Activated B cell treated with CpG ODN at 0.5 μM for 24 hours (primary cell): ENCODE measurements around the gene RNASE8. TPM values are rescaled to one million over a fixed set of nuclear protein-coding genes. Genes with fewer than 3 reads are reported as not detected.
A peak's percentile ranks its signal among the peaks of the same experiment; 100 is the strongest.

Source experiments
- ATAC-seq: fragments of 200-7000 bp; cut with Tn5 transposase; one replicate; pipeline ENCODE4 v1.10.0; 2021; ENCODE audit warnings: low read depth, mild to moderate bottlenecking, moderate library complexity
- CTCF ChIA-PET: fragments of 350-600 bp; sonication (Branson Sonifier 250); formaldehyde crosslinking; loops from one replicate; lab custom pipeline; 2021; ENCODE audit warnings: antibody characterized with exemption; lab: Charles Lee
- POLR2A ChIA-PET: fragments of 350-600 bp; sonication (Branson Sonifier 250); formaldehyde crosslinking; loops from one replicate; lab custom pipeline; 2021; ENCODE audit warnings: antibody characterized with exemption; lab: Charles Lee
- DNase-seq: peaks from one replicate; pipeline ENCODE4 v3.0.0; 2022
- H3K27ac Mint-ChIP-seq: one replicate; pipeline ENCODE4 v1.8.0; 2020; ENCODE audit warnings: mixed read lengths
- H3K27me3 Mint-ChIP-seq: one replicate; pipeline ENCODE4 v1.8.0; 2021; ENCODE audit warnings: mixed read lengths
- H3K36me3 Mint-ChIP-seq: one replicate; pipeline ENCODE4 v1.8.0; 2021; ENCODE audit warnings: low read depth, mixed read lengths
- H3K4me1 Mint-ChIP-seq: one replicate; pipeline ENCODE4 v1.8.0; 2021; ENCODE audit warnings: mixed read lengths
- H3K4me3 Mint-ChIP-seq: one replicate; pipeline ENCODE4 v1.8.0; 2020; ENCODE audit warnings: mild to moderate bottlenecking, mixed read lengths
- H3K9me3 Mint-ChIP-seq: one replicate; pipeline ENCODE4 v1.8.0; 2020; ENCODE audit warnings: mixed read lengths
- CTCF ChIP-seq: fragments of 200-600 bp; IDR thresholded peaks from one replicate; pipeline ENCODE4 v1.8.0; 2022; ENCODE audit warnings: antibody characterized with exemption, mild to moderate bottlenecking
- intact Hi-C: fragments of 100-400 bp; cut with micrococcal nuclease; formaldehyde crosslinking; loops from one replicate; pipeline ENCODE4 v1.15.1; 2024
- total RNA-seq: library from RNA; stranded (reverse); gene quantifications from 2 replicates; pipeline ENCODE4 v1.2.3, GENCODE V29; 2022

Gene RNASE8
- total RNA-seq, 1 donor from 2014 or later, result not detected

GRCh38 chr14:21036751-21037150 is 20.9 kb upstream of the RNASE8 start:
- H3K27ac Mint-ChIP-seq, result no peak overlapping the region
- TF ChIP-seq CTCF, result no peak
- no peaks in the 10 kb centered on the region for H3K9me3 Mint-ChIP-seq
- no peak overlapping the region for H3K4me3 Mint-ChIP-seq
- no peaks in the 10 kb centered on the region for H3K36me3 Mint-ChIP-seq
- peaks cover 14% of the 10 kb centered on the region for H3K27me3 Mint-ChIP-seq
- no peak for DNase-seq
- no peaks in the 10 kb centered on the region for H3K4me1 Mint-ChIP-seq
- CTCF ChIA-PET, result interaction anchor here (1.3 to 2.2 kb wide), 2 partner anchors 8 to 22 kb away, joined by 6 to 19 read pairs; no protein-coding TSS in a partner anchor
- no peak for ATAC-seq
- POLR2A ChIA-PET, result interaction anchor here (1.1 kb wide), 1 partner anchor 22 kb away, joined by 3 read pairs; no protein-coding TSS in a partner anchor
- intact Hi-C loops, result no loop called here

- Mint-ChIP-seq H3K27ac (no peak overlapping the region), H3K27me3 (peaks cover 13% of the 10 kb centered on the region), H3K9me3 (no peaks in the 10 kb centered on the region), H3K36me3 (no peaks in the 10 kb centered on the region), H3K4me1 (no peaks in the 10 kb centered on the region), H3K4me3 (no peak overlapping the region)
- TF ChIP-seq CTCF, result no peak
- CTCF ChIA-PET, result interaction anchor here (0.6 kb wide), 1 partner anchor 35 kb away, joined by 3 read pairs; no protein-coding TSS in a partner anchor
- DNase-seq, result no peak
- POLR2A ChIA-PET, result interaction anchor here (1.1 kb wide), 1 partner anchor 22 kb away, joined by 3 read pairs; no protein-coding TSS in a partner anchor
- ATAC-seq, result no peak
- intact Hi-C loops, result no loop called here
Observed at GRCh38 chr14:21037156-21037555, 20.5 kb upstream of the RNASE8 start.

- ChIA-PET CTCF (interaction anchor here (4.4 kb wide), 1 partner anchor 23 kb away, joined by 92 read pairs; no protein-coding TSS in a partner anchor), POLR2A (no interaction called here)
- Mint-ChIP-seq H3K4me3 (no peak overlapping the region), H3K27me3 (peaks cover 13% of the 10 kb centered on the region), H3K4me1 (no peaks in the 10 kb centered on the region), H3K27ac (no peak overlapping the region), H3K36me3 (no peaks in the 10 kb centered on the region), H3K9me3 (no peaks in the 10 kb centered on the region)
- intact Hi-C loops, result no loop called here
- no peak for ATAC-seq
- TF ChIP-seq CTCF, result no peak
- DNase-seq, result no peak
Observed at GRCh38 chr14:21038441-21039422, 18.9 kb upstream of the RNASE8 start.

GRCh38 chr14:21039585-21040369 is 17.8 kb upstream of the RNASE8 start:
- DNase-seq (no peak), ATAC-seq (peak; percentile 62)
- Mint-ChIP-seq H3K4me3 (no peak overlapping the region), H3K9me3 (no peaks in the 10 kb centered on the region), H3K27ac (no peak overlapping the region), H3K36me3 (no peaks in the 10 kb centered on the region), H3K4me1 (no peaks in the 10 kb centered on the region), H3K27me3 (peaks cover 19% of the 10 kb centered on the region)
- ChIA-PET POLR2A (no interaction called here), CTCF (interaction anchor here (0.7 to 4.4 kb wide), 7 partner anchors 8 to 65 kb away, joined by 3 to 92 read pairs (median 7); no protein-coding TSS in a partner anchor)
- no peak for TF ChIP-seq CTCF
- intact Hi-C loops, result loop anchor here (1.0 kb wide), 1 partner anchor 25 kb away; no protein-coding TSS in a partner anchor
